ENCODE data around the gene SLU7. TPM values are rescaled to one million over a fixed set of nuclear protein-coding genes. Genes with fewer than 3 reads are reported as not detected.
A peak's percentile ranks its signal among the peaks of the same experiment; 100 is the strongest.

The SLU7 gene
- total and polyA plus RNA-seq, 9 of the 15 experiments (the other 6 are each of a cell fraction or from before 2014, with no cell fraction given), result 42.1 to 65.7 (median 54.8) TPM

- DNase-seq (ENCODE audit: extremely low read depth in 1 of 4, low spot score in 3 of 4) (no peak), FAIRE-seq (no peak), ATAC-seq (no peak)
- Histone ChIP-seq H3K4me3 (peak overlapping the region; percentile 60), H3K9me1 (ENCODE audit: control insufficient read depth, insufficient read depth, low read length) (no peaks in the 10 kb centered on the region), H3K4me2 (ENCODE audit: insufficient read depth, low read length) (peak overlapping the region; percentile 91), H3K27me3 (ENCODE audit: control insufficient read depth in 2 of 2, insufficient read depth in 2 of 2, low read length in 2 of 2) (no peaks in the 10 kb centered on the region), H2AFZ (ENCODE audit: low read depth, low read length) (no peak overlapping the region), H3K27ac (ENCODE audit: extremely low read depth, low read depth, low read length) (no peak overlapping the region; the same call in 2 of the 3 replicates), H3K9ac (ENCODE audit: insufficient read depth in 1 of 2, low read depth in 2 of 2, low read length in 2 of 2) (peak overlapping the region in 1 of 2 experiments; percentile 92; a peak in 3 of 4 replicates), H4K20me1 (replicated peaks; ENCODE audit: control insufficient read depth, insufficient read depth, low read length) (no peaks in the 10 kb centered on the region), H3K9me3 (replicated peaks; ENCODE audit: control insufficient read depth, insufficient read depth, low read depth, low read length) (no peaks in the 10 kb centered on the region), H3K4me1 (replicated peaks in 1 of 2; ENCODE audit: control insufficient read depth in 2 of 2, insufficient read depth in 2 of 2, low read length in 2 of 2) (peaks cover 0 to 20% of the 10 kb centered on the region in 2 experiments; a peak in 2 of 5 replicates), H3K79me2 (ENCODE audit: control insufficient read depth, insufficient read depth, low read length) (peaks cover 50% of the 10 kb centered on the region), H3K36me3 (ENCODE audit: control insufficient read depth, insufficient read depth, low read length) (peaks cover 53% of the 10 kb centered on the region)
- CTCF ChIA-PET (ENCODE audit: low intra/inter-chr PET ratio), result no interaction called here
- POLR2A ChIA-PET, result interaction anchor here (0.6 to 2.3 kb wide), 6 partner anchors 12 to 405 kb away, joined by 3 to 12 read pairs (median 4); no protein-coding TSS in a partner anchor
- intact Hi-C loops (cut with micrococcal nuclease) (no loop called here), in situ Hi-C loops (cut with MboI) (no loop called here)
- TF ChIP-seq RBFOX2 (IDR thresholded peaks at IDR 0.05; ENCODE audit: low read depth, low read length), result peak; percentile 28
- no peak for TF ChIP-seq CBX1 (IDR thresholded peaks at IDR 0.05; ENCODE audit: low read depth)
- TF ChIP-seq ZNF699 (CRISPR knock-in tag; IDR thresholded peaks at IDR 0.05; ENCODE audit: insufficient replicate concordance), result no peak
- no peak for TF ChIP-seq KLF13 (tag; IDR thresholded peaks at IDR 0.05; ENCODE audit: borderline replicate concordance, low read depth)
- no peak for TF ChIP-seq SMC3 (conservative IDR thresholded peaks at IDR 0.05; ENCODE audit: insufficient read depth, low read depth, low read length)
- TF ChIP-seq IRF2 (CRISPR knock-in tag; IDR thresholded peaks at IDR 0.05), result no peak
- no peak for TF ChIP-seq ZNF408 (CRISPR knock-in tag; IDR thresholded peaks at IDR 0.05; ENCODE audit: low read depth)
- 14% methylated on average over 2 of the region's 2 CpGs for WGBS (ENCODE audit: insufficient coverage, low coverage, missing lambda C conversion rate)
- no TSS peak for BruUV-seq (replicated peaks)
Measured at GRCh38 chr5:160423099-160423498, 4.2 kb upstream of the SLU7 start.
